Muscle of leg (tissue), 11 donors: ENCODE results near the gene KLHL5. TPM values are rescaled to one million over a fixed set of nuclear protein-coding genes. Genes with fewer than 3 reads are reported as not detected.

Experiments used
- DNase-seq: peaks from one replicate; pipeline ENCODE4 v3.0.0; 2013
- H3K27ac ChIP-seq: one replicate; pipeline ENCODE4 v1.5.1; 2013; ENCODE audit warnings: mild to moderate bottlenecking, low read length, control low read depth
- H3K27me3 ChIP-seq: one replicate; pipeline ENCODE4 v1.6.1; 2013; ENCODE audit warnings: low read length; ENCODE audit not compliant: control insufficient read depth, insufficient read depth
- H3K36me3 ChIP-seq: one replicate; pipeline ENCODE4 v1.6.1; 2013; ENCODE audit warnings: low read length; ENCODE audit not compliant: control insufficient read depth, insufficient read depth
- H3K4me1 ChIP-seq: one replicate; pipeline ENCODE4 v1.6.1; 2013; ENCODE audit warnings: low read length; ENCODE audit not compliant: control insufficient read depth, insufficient read depth
- H3K4me3 ChIP-seq: one replicate; pipeline ENCODE4 v1.5.1; 2013; ENCODE audit warnings: low read length, control low read depth
- H3K9me3 ChIP-seq: replicated peaks from 2 replicates; pipeline ENCODE4 v1.6.1; 2013; ENCODE audit warnings: low read depth, low read length; ENCODE audit not compliant: control insufficient read depth
- WGBS: methylation state at CpG from one replicate; pipeline ENCODE4 v1.1.5; 2013; ENCODE audit warnings: missing lambda C conversion rate; ENCODE audit not compliant: insufficient coverage; 5-methylcytosine and 5-hydroxymethylcytosine counted together
- polyA plus RNA-seq, 8 donors: library from polyadenylated mRNA; unstranded; fragments of 120-200 nt; gene quantifications; one replicate each; pipeline versions ENCODE4 v1.2.1 to v1.2.3, GENCODE V29; 2013; ENCODE audit warnings: inconsistent platforms in 1 of 8, low replicate concordance in 1 of 8; ENCODE audit not compliant: insufficient read length in 8 of 8, insufficient read depth in 1 of 8
- total RNA-seq: library from RNA; stranded (reverse); fragments of 120-200 nt; gene quantifications from one replicate; pipeline ENCODE4 v1.2.4, GENCODE V29; 2013

The KLHL5 gene
- total and polyA plus RNA-seq, 9 donors: 13.4 to 22.6 (median 17.8) TPM

GRCh38 chr4:39166669-39167068 lies 104.6 kb downstream of the KLHL5 start:
- Histone ChIP-seq H3K4me1 (no peaks in the 10 kb centered on the region), H3K9me3 (no peaks in the 10 kb centered on the region), H3K27ac (no peak overlapping the region), H3K36me3 (no peaks in the 10 kb centered on the region), H3K4me3 (no peak overlapping the region), H3K27me3 (no peaks in the 10 kb centered on the region)
- DNase-seq: no peak
- WGBS: 94% methylated on average over 6 of the region's 7 CpGs

GRCh38 chr4:39169426-39169825 lies 107.4 kb downstream of the KLHL5 start:
- H3K27me3 ChIP-seq: no peaks in the 10 kb centered on the region
- H3K27ac ChIP-seq: no peak overlapping the region
- no peak for DNase-seq
- no peak overlapping the region for H3K4me3 ChIP-seq
- no CpG with 5 or more reads among the region's 3 CpGs for WGBS
- H3K36me3 ChIP-seq: no peaks in the 10 kb centered on the region
- no peaks in the 10 kb centered on the region for H3K4me1 ChIP-seq
- no peaks in the 10 kb centered on the region for H3K9me3 ChIP-seq

GRCh38 chr4:39170301-39170700 lies 108.3 kb downstream of the KLHL5 start:
- Histone ChIP-seq H3K4me3 (no peak overlapping the region), H3K27me3 (no peaks in the 10 kb centered on the region), H3K9me3 (no peaks in the 10 kb centered on the region), H3K36me3 (no peaks in the 10 kb centered on the region), H3K27ac (no peak overlapping the region), H3K4me1 (no peaks in the 10 kb centered on the region)
- 98% methylated on average over 9 of the region's 12 CpGs for WGBS
- no peak for DNase-seq

Other genes with a start within 250 kb of the KLHL5 start
- gene TLR6, start 205.4 kb upstream of the KLHL5 start, total RNA-seq: 2.0 TPM
- 1 to 10 TPM in 4 of 8 donors, under 1 TPM in 4; 0.79 to 1.5 (median 0.95) TPM for gene TLR6, start 205.4 kb upstream of the KLHL5 start, polyA plus RNA-seq
- gene FAM114A1, start 194.4 kb upstream of the KLHL5 start, total RNA-seq: 77.9 TPM
- gene FAM114A1, start 194.4 kb upstream of the KLHL5 start, polyA plus RNA-seq: 10 to 100 TPM; 44.9 to 73.1 (median 52.8) TPM
- gene TMEM156, start 29.8 kb upstream of the KLHL5 start, total RNA-seq: 0.35 TPM
- gene TMEM156, start 29.8 kb upstream of the KLHL5 start, polyA plus RNA-seq: under 1 TPM in 6 of 8 donors, not detected in 2; 0.09 to 0.62 (median 0.20) TPM
- 15.1 TPM for gene WDR19, start 120.3 kb downstream of the KLHL5 start, total RNA-seq
- gene WDR19, start 120.3 kb downstream of the KLHL5 start, polyA plus RNA-seq: 10 to 100 TPM; 15.1 to 24.7 (median 18.1) TPM